Lower lobe of right lung (tissue), 2 donors: Measurements from ENCODE around the gene DTD2. TPM values are rescaled to one million over a fixed set of nuclear protein-coding genes. Genes with fewer than 3 reads are reported as not detected.

ENCODE experiments used
- ATAC-seq, 2 donors: fragments of 200-7000 bp; cut with Tn5 transposase; one replicate each; pipeline ENCODE4 v1.9.1; 2020 to 2022; ENCODE audit warnings: mild to moderate bottlenecking in 2 of 2, moderate library complexity in 2 of 2
- DNase-seq: peaks from one replicate; pipeline ENCODE4 v3.0.0-alpha.2; 2020
- H3K27ac ChIP-seq: fragments of 200-600 bp; one replicate; pipeline ENCODE4 v1.8.0; 2022
- H3K27me3 ChIP-seq: fragments of 200-600 bp; one replicate; pipeline ENCODE4 v1.8.0; 2022; ENCODE audit warnings: low read depth
- H3K36me3 ChIP-seq: fragments of 200-600 bp; one replicate; pipeline ENCODE4 v1.8.0; 2022; ENCODE audit warnings: mild to moderate bottlenecking
- H3K4me1 ChIP-seq: fragments of 200-600 bp; one replicate; pipeline ENCODE4 v1.8.0; 2022
- H3K4me3 ChIP-seq: fragments of 200-600 bp; one replicate; pipeline ENCODE4 v1.8.0; 2022; ENCODE audit warnings: mild to moderate bottlenecking
- H3K9me3 ChIP-seq: fragments of 200-600 bp; one replicate; pipeline ENCODE4 v1.8.0; 2022
- intact Hi-C: fragments of 100-400 bp; cut with DNase I; formaldehyde crosslinking; loops from one replicate; pipeline ENCODE4 v1.11.0; 2022
- total RNA-seq: library from RNA; stranded (reverse); fragmentation: NEBNext Ultra II Directional; extraction: Animal tissue kit (Norgen Biotek cat#: 25700); gene quantifications from one replicate; pipeline ENCODE4 v1.2.1, GENCODE V29; 2021
- TF ChIP-seq, protein P1 (sequence below): fragments of 200-600 bp; IDR thresholded peaks from one replicate; pipeline ENCODE4 v1.8.0; 2022; ENCODE audit warnings: antibody characterized with exemption, mild to moderate bottlenecking
- donor health status: DM: no; HTN: yes; CAD: no; lungs with severe emphysema.

DTD2 gene
- total RNA-seq, 1 donor from 2014 or later: 13.4 TPM

DNA sequence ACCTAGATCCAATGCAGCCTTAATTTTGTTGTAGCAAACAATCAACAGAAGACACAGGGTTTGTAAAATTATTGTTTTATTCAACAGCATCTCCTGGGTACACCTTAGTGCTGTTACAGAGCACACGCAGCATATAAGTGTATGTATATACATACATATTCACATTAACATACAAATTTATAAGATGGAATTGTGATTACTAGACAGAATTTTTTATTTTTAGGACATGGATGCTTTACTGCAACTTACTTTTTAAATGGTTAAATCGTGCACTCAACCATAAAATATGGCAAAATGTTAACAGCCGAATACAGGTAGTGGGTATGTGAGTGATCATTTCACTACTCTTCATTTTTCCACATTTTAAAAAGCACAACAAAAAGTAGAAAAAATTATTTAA is 53.6 kb downstream of the DTD2 start:
- Histone ChIP-seq H3K27me3 (no peaks in the 10 kb centered on the region), H3K27ac (no peak overlapping the region), H3K9me3 (no peaks in the 10 kb centered on the region), H3K4me3 (no peak overlapping the region), H3K36me3 (peaks cover 37% of the 10 kb centered on the region), H3K4me1 (no peaks in the 10 kb centered on the region)
- intact Hi-C loops: no loop called here
- DNase-seq (no peak), ATAC-seq (no peak)
- TF ChIP-seq, protein P1, sequence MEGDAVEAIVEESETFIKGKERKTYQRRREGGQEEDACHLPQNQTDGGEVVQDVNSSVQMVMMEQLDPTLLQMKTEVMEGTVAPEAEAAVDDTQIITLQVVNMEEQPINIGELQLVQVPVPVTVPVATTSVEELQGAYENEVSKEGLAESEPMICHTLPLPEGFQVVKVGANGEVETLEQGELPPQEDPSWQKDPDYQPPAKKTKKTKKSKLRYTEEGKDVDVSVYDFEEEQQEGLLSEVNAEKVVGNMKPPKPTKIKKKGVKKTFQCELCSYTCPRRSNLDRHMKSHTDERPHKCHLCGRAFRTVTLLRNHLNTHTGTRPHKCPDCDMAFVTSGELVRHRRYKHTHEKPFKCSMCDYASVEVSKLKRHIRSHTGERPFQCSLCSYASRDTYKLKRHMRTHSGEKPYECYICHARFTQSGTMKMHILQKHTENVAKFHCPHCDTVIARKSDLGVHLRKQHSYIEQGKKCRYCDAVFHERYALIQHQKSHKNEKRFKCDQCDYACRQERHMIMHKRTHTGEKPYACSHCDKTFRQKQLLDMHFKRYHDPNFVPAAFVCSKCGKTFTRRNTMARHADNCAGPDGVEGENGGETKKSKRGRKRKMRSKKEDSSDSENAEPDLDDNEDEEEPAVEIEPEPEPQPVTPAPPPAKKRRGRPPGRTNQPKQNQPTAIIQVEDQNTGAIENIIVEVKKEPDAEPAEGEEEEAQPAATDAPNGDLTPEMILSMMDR: no peak

DNA sequence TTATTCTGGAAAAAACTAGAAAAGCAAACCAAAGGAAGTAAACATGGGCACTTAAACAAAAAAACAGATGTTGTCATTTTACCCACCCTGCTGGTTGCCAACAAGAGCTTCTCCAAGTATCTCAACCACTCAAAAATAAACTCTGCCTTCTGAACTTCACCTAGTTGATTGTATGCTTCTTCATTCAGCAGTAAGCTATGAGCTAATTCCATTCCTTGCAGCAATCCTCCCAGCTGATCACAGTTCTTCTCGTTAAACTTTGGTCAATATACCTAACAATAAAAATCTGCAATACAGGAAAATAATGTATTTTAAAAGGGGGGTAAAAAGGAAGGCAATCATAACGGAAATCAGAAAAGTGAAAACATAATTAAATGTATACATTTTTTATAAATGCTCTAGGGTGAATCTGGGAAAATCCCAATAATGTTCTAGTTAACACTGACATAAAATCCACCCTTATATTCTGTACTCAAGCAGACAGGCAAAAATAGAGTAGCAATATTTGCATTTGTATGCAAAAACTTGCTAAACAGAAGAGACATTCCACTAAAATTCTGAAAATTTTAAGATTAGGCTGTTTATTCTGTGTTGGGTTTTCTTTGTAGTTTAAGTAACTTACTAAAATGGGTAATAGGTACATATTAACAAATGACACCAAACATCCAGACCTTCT is 54.4 kb downstream of the DTD2 start:
- TF ChIP-seq, protein P1: no peak
- H3K36me3 ChIP-seq: peaks cover 45% of the 10 kb centered on the region
- H3K9me3 ChIP-seq: no peaks in the 10 kb centered on the region
- H3K27ac ChIP-seq: no peak overlapping the region
- no peaks in the 10 kb centered on the region for H3K4me1 ChIP-seq
- intact Hi-C loops: no loop called here
- ATAC-seq (no peak), DNase-seq (no peak)
- no peak overlapping the region for H3K4me3 ChIP-seq
- no peaks in the 10 kb centered on the region for H3K27me3 ChIP-seq

DNA sequence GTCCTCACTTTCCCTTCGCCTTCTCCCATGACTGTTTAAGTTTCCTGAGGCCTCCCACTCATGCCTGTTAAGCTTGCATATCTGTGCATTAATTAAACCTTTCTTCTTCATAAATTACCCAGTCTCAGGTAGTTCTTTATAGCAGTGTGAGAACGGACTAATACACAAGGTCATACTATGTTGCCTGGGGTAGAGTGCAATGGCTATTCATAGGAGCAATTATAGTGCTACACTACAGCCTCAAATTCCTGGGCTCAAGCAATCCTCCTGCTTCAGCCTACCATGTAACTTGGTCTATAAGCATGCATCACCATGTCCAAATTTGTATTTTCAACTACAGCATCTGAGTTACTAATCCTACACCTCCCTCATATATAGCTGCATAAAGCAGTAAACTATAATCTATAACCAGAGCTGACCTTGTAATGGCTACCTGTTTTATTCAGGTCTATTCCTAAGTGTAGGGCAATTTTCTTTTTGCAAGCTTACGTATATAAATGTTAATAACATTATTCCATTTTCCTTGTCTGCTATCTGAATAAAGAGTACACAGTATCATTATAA is 55.9 kb downstream of the DTD2 start:
- H3K4me1 ChIP-seq: no peaks in the 10 kb centered on the region
- intact Hi-C loops: no loop called here
- no peaks in the 10 kb centered on the region for H3K9me3 ChIP-seq
- DNase-seq: no peak
- H3K36me3 ChIP-seq: peaks cover 58% of the 10 kb centered on the region
- ATAC-seq: no peak
- TF ChIP-seq, protein P1: no peak
- H3K27me3 ChIP-seq: no peaks in the 10 kb centered on the region
- no peak overlapping the region for H3K27ac ChIP-seq
- no peak overlapping the region for H3K4me3 ChIP-seq

DNA sequence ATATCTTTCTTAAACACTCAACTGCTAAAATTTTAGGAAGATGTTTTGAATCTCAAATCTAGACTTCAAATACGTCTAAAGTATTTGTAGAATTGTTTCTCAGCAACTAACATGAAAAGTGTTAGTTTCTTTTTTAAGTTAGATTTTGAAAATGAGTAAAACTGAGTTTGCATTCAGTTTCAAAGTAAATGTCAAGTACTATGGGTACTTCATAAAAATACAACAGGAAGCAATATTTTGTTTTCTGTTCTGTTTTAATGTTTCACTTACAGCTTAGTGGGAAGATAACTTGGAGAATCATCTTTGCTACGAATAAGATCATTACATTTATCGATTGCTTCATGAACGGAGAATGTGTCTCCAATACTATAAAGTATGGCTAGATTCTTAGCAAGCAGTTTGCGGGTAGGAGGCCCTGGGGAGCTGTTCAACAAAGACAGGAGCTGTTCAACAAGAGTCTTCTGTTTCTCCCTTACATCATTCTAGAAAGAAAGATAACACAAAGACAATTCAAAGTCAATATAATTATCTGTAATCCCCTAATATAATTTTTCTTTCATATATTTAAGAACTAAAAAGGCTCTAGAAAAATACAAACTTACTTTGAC is 57.2 kb downstream of the DTD2 start:
- Histone ChIP-seq H3K27ac (no peak overlapping the region), H3K27me3 (no peaks in the 10 kb centered on the region), H3K4me1 (no peaks in the 10 kb centered on the region), H3K36me3 (peaks cover 69% of the 10 kb centered on the region), H3K9me3 (no peaks in the 10 kb centered on the region), H3K4me3 (no peak overlapping the region)
- TF ChIP-seq, protein P1: no peak
- DNase-seq: no peak
- intact Hi-C loops: no loop called here
- no peak for ATAC-seq

Other genes with a start within 250 kb of the DTD2 start
- 166 TPM for gene HECTD1, start 249.7 kb downstream of the DTD2 start, total RNA-seq
- gene HEATR5A, start 37.0 kb downstream of the DTD2 start, total RNA-seq: 41.6 TPM
- gene GPR33, start 30.5 kb upstream of the DTD2 start, total RNA-seq: not detected
- 8.6 TPM for gene NUBPL, start 103.9 kb upstream of the DTD2 start, total RNA-seq